Endometrium (tissue), 2 donors: Measurements from ENCODE around the gene NLRP3.

Source experiments
- FAIRE-seq: peaks from 2 replicates; lab custom pipeline; 2012; peaks lifted over from hg19 to GRCh38; lab: Jason Lieb, UNC
- donor health status: control.
- donor health status: control.

The NLRP3 gene

GRCh38 chr1:247437551-247438505, 21.9 kb downstream of the NLRP3 start:
- FAIRE-seq: no peak

- FAIRE-seq: no peak
These were observed 24.1 kb downstream of the NLRP3 start for GRCh38 chr1:247440001-247440620.

GRCh38 chr1:247441606-247442005, 25.6 kb downstream of the NLRP3 start:
- FAIRE-seq: no peak

- FAIRE-seq: no peak
These were observed 26.2 kb downstream of the NLRP3 start for GRCh38 chr1:247442164-247442563.

- no peak for FAIRE-seq
These were observed 27.7 kb downstream of the NLRP3 start for GRCh38 chr1:247443641-247444040.

- FAIRE-seq: no peak
These were observed 28.6 kb downstream of the NLRP3 start for GRCh38 chr1:247444571-247444970.

- no peak for FAIRE-seq
These were observed 29.8 kb downstream of the NLRP3 start for GRCh38 chr1:247445526-247446356.

GRCh38 chr1:247447162-247447909, 31.4 kb downstream of the NLRP3 start:
- FAIRE-seq: no peak

- FAIRE-seq: no peak
These were observed 32.3 kb downstream of the NLRP3 start for GRCh38 chr1:247448107-247448791.

- no peak for FAIRE-seq
These were observed 35.5 kb downstream of the NLRP3 start for GRCh38 chr1:247451388-247452010.

- no peak for FAIRE-seq
These were observed 36.6 kb downstream of the NLRP3 start for GRCh38 chr1:247452447-247453039.

- FAIRE-seq: no peak
These were observed 37.3 kb downstream of the NLRP3 start for GRCh38 chr1:247453245-247453644.

- FAIRE-seq: no peak
These were observed 38.0 kb downstream of the NLRP3 start for GRCh38 chr1:247453997-247454396.

GRCh38 chr1:247456021-247456420, 40.0 kb downstream of the NLRP3 start:
- FAIRE-seq: no peak

GRCh38 chr1:247456914-247457639, 41.1 kb downstream of the NLRP3 start:
- no peak for FAIRE-seq

GRCh38 chr1:247459507-247459906, 43.5 kb downstream of the NLRP3 start:
- no peak for FAIRE-seq

- no peak for FAIRE-seq
These were observed 49.8 kb downstream of the NLRP3 start for GRCh38 chr1:247465796-247466195.

GRCh38 chr1:247467129-247467528, 51.2 kb downstream of the NLRP3 start:
- FAIRE-seq: no peak

GRCh38 chr1:247468481-247469140, 52.6 kb downstream of the NLRP3 start:
- FAIRE-seq: no peak
